ENCODE measurements around the gene IL36G. TPM values are rescaled to one million over a fixed set of nuclear protein-coding genes. Genes with fewer than 3 reads are reported as not detected.

Gene IL36G
- total and polyA plus RNA-seq, 7 experiments from 2014 or later: not detected

GRCh38 chr2:112962308-112963175 is 15.3 kb upstream of the IL36G start:
- Histone ChIP-seq H3K27me3 (ENCODE audit: control insufficient read depth in 2 of 2, insufficient read depth in 2 of 2, low read length in 2 of 2) (no peaks in the 10 kb centered on the region), H3K27ac (ENCODE audit: low read depth, low read length) (no peak overlapping the region), H3K9me3 (ENCODE audit: control insufficient read depth in 2 of 3, low read length in 3 of 3) (no peaks in the 10 kb centered on the region), H3K4me1 (ENCODE audit: control insufficient read depth in 2 of 2, insufficient read depth in 2 of 2, low read length in 2 of 2) (no peaks in the 10 kb centered on the region), H3K36me3 (ENCODE audit: control insufficient read depth in 2 of 3, insufficient read depth in 3 of 3, low read length in 3 of 3) (no peaks in the 10 kb centered on the region), H3K4me3 (ENCODE audit: low read length) (no peak overlapping the region)
- Mint-ChIP-seq H3K9me3 (no peaks in the 10 kb centered on the region), H3K27ac (no peak overlapping the region), H3K4me1 (no peaks in the 10 kb centered on the region), H3K36me3 (no peaks in the 10 kb centered on the region), H3K27me3 (peaks cover 0 to 11% (median 0%) of the 10 kb centered on the region in 5 donors), H3K4me3 (no peak overlapping the region)
- no peak for ATAC-seq
- DNase-seq: no peak
- ChIA-PET POLR2A (interaction anchor here (1.6 kb wide), 1 partner anchor 16 kb away, joined by 4 read pairs; no protein-coding TSS in a partner anchor), CTCF (interaction anchor here (0.9 kb wide), 1 partner anchor 114 kb away, joined by 3 read pairs; no protein-coding TSS in a partner anchor)
- intact Hi-C loops (cut with micrococcal nuclease): no loop called here

- no peak overlapping the region for H3K4me3 Mint-ChIP-seq
- Histone ChIP-seq H3K27me3 (ENCODE audit: control insufficient read depth in 2 of 2, insufficient read depth in 2 of 2, low read length in 2 of 2) (no peaks in the 10 kb centered on the region), H3K27ac (ENCODE audit: low read depth, low read length) (no peak overlapping the region), H3K4me3 (ENCODE audit: low read length) (no peak overlapping the region), H3K4me1 (ENCODE audit: control insufficient read depth in 2 of 2, insufficient read depth in 2 of 2, low read length in 2 of 2) (peaks cover 0 to 6% of the 10 kb centered on the region in 2 donors), H3K9me3 (ENCODE audit: control insufficient read depth in 2 of 3, low read length in 3 of 3) (no peaks in the 10 kb centered on the region), H3K36me3 (ENCODE audit: control insufficient read depth in 2 of 3, insufficient read depth in 3 of 3, low read length in 3 of 3) (no peaks in the 10 kb centered on the region)
- CTCF ChIA-PET: interaction anchor here (0.6 to 1.2 kb wide), 3 partner anchors 10 to 218 kb away, joined by 3 to 5 read pairs (median 3); no protein-coding TSS in a partner anchor
- intact Hi-C loops (cut with micrococcal nuclease): no loop called here
- DNase-seq (no peak), ATAC-seq (no peak)
- H3K9me3 Mint-ChIP-seq: peaks cover 0 to 8% (median 0%) of the 10 kb centered on the region in 11 donors
- no peak overlapping the region for H3K27ac Mint-ChIP-seq
- peaks cover 0 to 12% (median 7%) of the 10 kb centered on the region in 7 donors for H3K4me1 Mint-ChIP-seq
- H3K36me3 Mint-ChIP-seq: peaks cover 0 to 4% (median 3%) of the 10 kb centered on the region in 5 donors
- peaks cover 0 to 26% (median 0%) of the 10 kb centered on the region in 5 donors for H3K27me3 Mint-ChIP-seq
- POLR2A ChIA-PET: no interaction called here
Observed at GRCh38 chr2:112967023-112967422, 10.8 kb upstream of the IL36G start.

GRCh38 chr2:112972423-112973086 is 5.3 kb upstream of the IL36G start:
- Mint-ChIP-seq H3K4me3 (no peak overlapping the region), H3K27ac (peak overlapping the region in 1 of 9 donors; percentile 52), H3K27me3 (peaks cover 0 to 35% (median 0%) of the 10 kb centered on the region in 5 donors)

GRCh38 chr2:112973156-112973555 is 4.7 kb upstream of the IL36G start:
- no peak overlapping the region for H3K4me3 ChIP-seq (ENCODE audit: low read length)
- no peak for DNase-seq

More at GRCh38 chr2:112972423-112973086, 5.3 kb upstream of the IL36G start:
- CTCF ChIA-PET: no interaction called here
- H3K27ac ChIP-seq (ENCODE audit: low read depth, low read length): no peak overlapping the region
- peaks cover 5 to 28% (median 21%) of the 10 kb centered on the region in 7 donors for H3K4me1 Mint-ChIP-seq
- ATAC-seq (no peak), DNase-seq (no peak)
- peaks cover 0 to 8% of the 10 kb centered on the region in 2 donors for H3K4me1 ChIP-seq (ENCODE audit: control insufficient read depth in 2 of 2, insufficient read depth in 2 of 2, low read length in 2 of 2)
- H3K4me3 ChIP-seq (ENCODE audit: low read length): no peak overlapping the region
- H3K36me3 Mint-ChIP-seq: peaks cover 0 to 4% (median 3%) of the 10 kb centered on the region in 5 donors
- no peaks in the 10 kb centered on the region for H3K27me3 ChIP-seq (ENCODE audit: control insufficient read depth in 2 of 2, insufficient read depth in 2 of 2, low read length in 2 of 2)
- H3K9me3 Mint-ChIP-seq: peaks cover 0 to 8% (median 0%) of the 10 kb centered on the region in 11 donors
- no peaks in the 10 kb centered on the region for H3K36me3 ChIP-seq (ENCODE audit: control insufficient read depth in 2 of 3, insufficient read depth in 3 of 3, low read length in 3 of 3)
- no peaks in the 10 kb centered on the region for H3K9me3 ChIP-seq (ENCODE audit: control insufficient read depth in 2 of 3, low read length in 3 of 3)
- POLR2A ChIA-PET: interaction anchor here (1.0 kb wide), 1 partner anchor 116 kb away, joined by 3 read pairs; no protein-coding TSS in a partner anchor
- intact Hi-C loops (cut with micrococcal nuclease): no loop called here

GRCh38 chr2:112979731-112980130 is 1.9 kb downstream of the IL36G start:
- H3K27me3 Mint-ChIP-seq: peaks cover 0 to 11% (median 0%) of the 10 kb centered on the region in 5 donors
- peaks cover 0 to 29% of the 10 kb centered on the region in 2 donors for H3K4me1 ChIP-seq (ENCODE audit: control insufficient read depth in 2 of 2, insufficient read depth in 2 of 2, low read length in 2 of 2)
- no peaks in the 10 kb centered on the region for H3K27me3 ChIP-seq (ENCODE audit: control insufficient read depth in 2 of 2, insufficient read depth in 2 of 2, low read length in 2 of 2)
- ATAC-seq (no peak), DNase-seq (no peak)
- ChIA-PET POLR2A (interaction anchor here (0.6 to 1.6 kb wide), 4 partner anchors 16 to 153 kb away, joined by 4 to 6 read pairs (median 4); no protein-coding TSS in a partner anchor), CTCF (interaction anchor here (1.2 kb wide), 1 partner anchor 97 kb away, joined by 5 read pairs; no protein-coding TSS in a partner anchor)
- H3K36me3 ChIP-seq (ENCODE audit: control insufficient read depth in 2 of 3, insufficient read depth in 3 of 3, low read length in 3 of 3): no peaks in the 10 kb centered on the region
- H3K9me3 ChIP-seq (ENCODE audit: control insufficient read depth in 2 of 3, low read length in 3 of 3): no peaks in the 10 kb centered on the region
- no peaks in the 10 kb centered on the region for H3K36me3 Mint-ChIP-seq
- H3K4me3 ChIP-seq (ENCODE audit: low read length): no peak overlapping the region
- intact Hi-C loops (cut with micrococcal nuclease): loop anchor here in 1 of 2 donors (2.0 to 10.0 kb wide), 3 partner anchors 17 to 395 kb away; no protein-coding TSS in a partner anchor
- peak overlapping the region in 1 of 10 donors; percentile 3 for H3K4me3 Mint-ChIP-seq
- peak overlapping the region in 5 of 9 donors; percentile 7 to 87 (median 36) for H3K27ac Mint-ChIP-seq
- H3K4me1 Mint-ChIP-seq: peaks cover 15 to 49% (median 26%) of the 10 kb centered on the region in 7 donors
- no peaks in the 10 kb centered on the region for H3K9me3 Mint-ChIP-seq
- peak overlapping the region; percentile 32 for H3K27ac ChIP-seq (ENCODE audit: low read depth, low read length)

More at GRCh38 chr2:112973156-112973555, 4.7 kb upstream of the IL36G start:
- Mint-ChIP-seq H3K4me3 (no peak overlapping the region), H3K9me3 (peaks cover 0 to 8% (median 0%) of the 10 kb centered on the region in 11 donors), H3K27ac (peak overlapping the region in 1 of 9 donors; percentile 52), H3K36me3 (peaks cover 0 to 4% (median 3%) of the 10 kb centered on the region in 5 donors), H3K4me1 (peaks cover 5 to 34% (median 25%) of the 10 kb centered on the region in 7 donors), H3K27me3 (peaks cover 0 to 35% (median 0%) of the 10 kb centered on the region in 5 donors)
- POLR2A ChIA-PET: no interaction called here
- ATAC-seq: no peak
- CTCF ChIA-PET: no interaction called here
- Histone ChIP-seq H3K9me3 (ENCODE audit: control insufficient read depth in 2 of 3, low read length in 3 of 3) (no peaks in the 10 kb centered on the region), H3K4me1 (ENCODE audit: control insufficient read depth in 2 of 2, insufficient read depth in 2 of 2, low read length in 2 of 2) (peaks cover 0 to 10% of the 10 kb centered on the region in 2 donors), H3K36me3 (ENCODE audit: control insufficient read depth in 2 of 3, insufficient read depth in 3 of 3, low read length in 3 of 3) (no peaks in the 10 kb centered on the region), H3K27me3 (ENCODE audit: control insufficient read depth in 2 of 2, insufficient read depth in 2 of 2, low read length in 2 of 2) (no peaks in the 10 kb centered on the region), H3K27ac (ENCODE audit: low read depth, low read length) (no peak overlapping the region)
- intact Hi-C loops (cut with micrococcal nuclease): no loop called here

GRCh38 chr2:112980537-112980936 is 2.7 kb downstream of the IL36G start:
- no peaks in the 10 kb centered on the region for H3K9me3 Mint-ChIP-seq
- H3K36me3 ChIP-seq (ENCODE audit: control insufficient read depth in 2 of 3, insufficient read depth in 3 of 3, low read length in 3 of 3): no peaks in the 10 kb centered on the region
- H3K4me3 Mint-ChIP-seq: peak overlapping the region in 6 of 10 donors; percentile 14 to 67 (median 48)
- H3K36me3 Mint-ChIP-seq: no peaks in the 10 kb centered on the region
- H3K4me1 ChIP-seq (ENCODE audit: control insufficient read depth in 2 of 2, insufficient read depth in 2 of 2, low read length in 2 of 2): peaks cover 0 to 37% of the 10 kb centered on the region in 2 donors
- DNase-seq: peak in 2 of 9 donors; percentile 11 to 20
- intact Hi-C loops (cut with micrococcal nuclease): loop anchor here in 1 of 2 donors (2.0 to 10.0 kb wide), 3 partner anchors 16 to 394 kb away; no protein-coding TSS in a partner anchor
- no peaks in the 10 kb centered on the region for H3K9me3 ChIP-seq (ENCODE audit: control insufficient read depth in 2 of 3, low read length in 3 of 3)
- ATAC-seq: no peak
- H3K4me1 Mint-ChIP-seq: peaks cover 22 to 57% (median 32%) of the 10 kb centered on the region in 7 donors
- H3K27ac Mint-ChIP-seq: peak overlapping the region in 6 of 9 donors; percentile 80 to 97 (median 91)
- peak overlapping the region; percentile 32 for H3K27ac ChIP-seq (ENCODE audit: low read depth, low read length)
- ChIA-PET CTCF (interaction anchor here (1.2 kb wide), 1 partner anchor 96 kb away, joined by 5 read pairs; no protein-coding TSS in a partner anchor), POLR2A (no interaction called here)
- peaks cover 0 to 6% (median 0%) of the 10 kb centered on the region in 5 donors for H3K27me3 Mint-ChIP-seq
- H3K27me3 ChIP-seq (ENCODE audit: control insufficient read depth in 2 of 2, insufficient read depth in 2 of 2, low read length in 2 of 2): no peaks in the 10 kb centered on the region
- no peak overlapping the region for H3K4me3 ChIP-seq (ENCODE audit: low read length)
